CD1c-positive myeloid dendritic cell (primary cell): ENCODE measurements around the gene IQCH.
A peak's percentile ranks its signal among the peaks of the same experiment; 100 is the strongest.

Experiments used
- DNase-seq: peaks from one replicate; pipeline ENCODE4 v3.0.0-alpha.2; 2016; ENCODE audit errors: extremely low spot score

IQCH gene

DNA sequence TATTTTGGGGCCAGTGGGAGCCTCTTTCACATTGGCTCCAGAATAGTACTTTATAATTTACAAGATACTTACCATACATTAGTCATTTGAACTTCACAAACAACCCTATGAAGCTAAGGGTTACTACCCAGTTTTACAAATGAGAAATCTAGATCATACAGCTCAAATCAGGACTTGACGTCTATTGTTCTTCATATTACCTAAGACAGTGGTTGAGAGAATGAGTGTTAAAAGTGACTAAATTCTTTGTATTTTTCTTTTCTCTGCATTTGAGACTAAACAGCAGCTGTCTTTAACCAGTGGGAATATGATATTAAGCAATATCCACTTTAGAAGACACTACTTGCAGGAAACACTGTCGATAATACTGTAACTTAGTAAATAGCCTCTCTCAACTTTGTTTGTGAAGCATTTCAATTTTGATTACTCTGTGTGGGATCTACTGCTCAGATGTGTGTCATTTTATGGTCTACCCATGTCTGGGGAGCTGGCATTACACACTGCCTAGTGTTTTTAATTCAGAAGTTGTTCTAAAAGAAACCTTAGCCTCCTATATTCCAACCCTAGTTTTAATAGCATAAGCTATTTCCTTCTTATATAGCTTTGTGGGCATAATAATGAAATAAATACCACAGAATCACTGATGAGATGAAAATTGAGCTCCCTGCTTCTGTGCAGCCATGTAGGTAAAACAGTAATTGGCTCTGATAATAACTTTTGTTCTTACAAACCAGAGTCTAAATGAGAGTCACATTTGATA, 45.9 kb downstream of the IQCH start:
- no peak for DNase-seq

DNA sequence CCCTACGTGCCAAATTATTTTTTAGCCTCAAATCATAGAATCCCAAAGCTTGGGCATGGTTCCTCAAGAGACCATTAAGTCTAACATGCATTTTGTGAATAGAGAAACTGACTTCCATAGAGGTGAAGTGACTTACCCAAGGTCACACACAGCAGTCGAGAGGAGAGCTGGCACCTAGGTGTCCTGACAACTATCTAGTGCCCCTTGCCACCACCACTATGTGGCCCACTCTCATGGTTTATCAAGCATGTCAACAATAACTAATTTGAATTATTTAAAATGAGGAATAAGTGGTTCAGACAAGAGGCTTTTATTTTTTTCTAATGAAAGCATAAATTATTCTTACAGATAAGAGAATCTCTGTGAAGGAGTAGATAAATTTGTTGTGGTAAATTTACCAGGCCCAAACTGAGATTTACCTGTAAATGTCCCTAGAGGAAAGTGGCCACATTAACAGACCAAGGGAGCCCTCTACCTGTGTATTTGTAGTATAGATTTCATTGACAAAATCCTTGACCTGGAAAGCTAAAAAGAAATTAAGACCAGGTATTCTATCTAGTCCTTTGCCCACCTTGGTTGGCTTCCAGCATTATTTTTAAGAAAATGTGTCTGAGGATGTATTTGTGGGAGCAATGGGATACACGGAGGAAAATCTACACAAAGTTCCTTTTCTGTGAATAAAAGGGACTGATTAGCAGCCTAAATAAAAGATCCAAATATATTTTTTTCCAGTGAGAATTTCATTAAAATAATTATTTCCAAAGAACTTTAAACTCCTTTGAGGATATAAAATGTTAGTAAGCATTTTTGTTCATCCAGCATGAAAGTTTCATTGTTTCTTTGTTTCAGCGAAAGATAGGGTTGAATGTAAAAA, 49.1 kb downstream of the IQCH start:
- peak; percentile 31 for DNase-seq

- DNase-seq: no peak
Observed at GRCh38 chr15:67304778-67305177, 50.2 kb downstream of the IQCH start.

DNA sequence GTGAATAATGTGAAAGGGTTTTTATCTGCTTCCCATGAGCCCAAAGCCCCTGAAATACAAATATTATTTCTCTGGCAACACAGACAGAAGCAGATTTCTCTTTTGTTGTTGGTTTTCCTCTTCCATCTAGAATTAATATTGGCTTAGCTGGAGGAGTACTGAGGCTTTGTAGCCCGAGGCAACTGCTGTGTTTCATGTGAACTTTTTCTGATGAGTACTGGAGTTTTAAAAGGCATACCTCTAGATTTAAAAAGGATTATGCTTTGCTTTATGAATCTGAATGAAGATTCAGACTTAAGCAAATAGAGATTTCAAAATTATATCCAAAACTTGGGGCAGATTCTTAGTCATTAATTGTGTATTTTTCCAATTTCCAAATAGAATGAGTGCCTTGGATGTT, 50.9 kb downstream of the IQCH start:
- no peak for DNase-seq

DNA sequence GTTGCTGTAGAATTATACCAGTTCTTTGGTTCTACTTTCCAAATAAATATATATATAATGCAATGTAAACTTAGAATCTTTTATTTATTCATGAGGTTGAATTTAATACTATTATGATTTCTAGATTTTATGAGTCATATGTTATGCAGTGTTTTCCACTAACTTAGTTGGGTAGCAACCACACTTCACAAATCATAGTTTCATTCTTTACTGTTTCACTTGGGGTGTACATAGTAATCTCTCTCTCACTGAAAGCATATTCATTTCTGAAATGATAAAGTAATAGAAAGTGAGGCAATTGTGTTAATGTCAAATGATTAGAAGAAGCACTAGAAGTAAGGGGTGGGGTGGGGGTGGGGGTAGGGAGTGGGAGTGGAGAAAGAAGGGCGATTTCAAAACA, 52.6 kb downstream of the IQCH start:
- DNase-seq: no peak

- DNase-seq: no peak
Observed at GRCh38 chr15:67307889-67308597, 53.5 kb downstream of the IQCH start.

DNA sequence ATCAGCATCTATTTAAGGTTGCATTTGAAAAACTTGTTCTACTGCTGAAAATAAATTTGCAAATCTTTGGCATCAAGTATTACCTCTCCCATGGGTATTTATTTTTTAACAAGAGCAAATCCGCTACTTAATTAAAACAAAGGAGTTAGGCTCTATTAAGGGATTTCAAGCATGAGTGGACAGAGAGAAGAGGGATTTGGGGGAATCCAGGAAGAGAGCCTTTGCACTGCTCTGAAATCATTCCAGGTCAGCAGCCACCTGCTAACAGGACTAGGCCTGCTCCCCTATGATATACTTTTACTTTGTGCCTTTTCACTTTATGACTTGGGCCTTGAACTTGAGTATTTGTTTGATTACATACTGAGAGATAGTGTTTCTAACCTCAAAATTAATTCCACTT, 57.1 kb downstream of the IQCH start:
- no peak for DNase-seq

DNA sequence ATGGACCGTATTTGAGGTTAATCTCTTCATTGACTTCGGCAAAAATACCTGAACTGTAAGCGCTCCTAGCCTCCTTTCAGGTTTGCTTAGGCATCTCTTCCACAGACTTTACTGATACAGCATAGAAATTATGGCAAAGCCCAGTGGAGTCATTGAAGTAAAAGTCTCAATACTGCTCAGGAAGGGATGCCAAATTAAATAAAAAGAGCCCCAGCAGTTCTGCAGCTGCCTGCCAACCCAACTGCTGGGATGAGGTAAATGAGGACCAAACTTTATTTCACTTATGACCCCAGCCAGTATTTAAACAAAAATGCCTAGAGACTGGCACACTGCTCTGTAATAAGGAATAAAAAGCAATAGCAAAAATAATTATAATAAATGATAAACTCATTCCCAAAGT, 65.4 kb downstream of the IQCH start:
- DNase-seq: no peak

DNA sequence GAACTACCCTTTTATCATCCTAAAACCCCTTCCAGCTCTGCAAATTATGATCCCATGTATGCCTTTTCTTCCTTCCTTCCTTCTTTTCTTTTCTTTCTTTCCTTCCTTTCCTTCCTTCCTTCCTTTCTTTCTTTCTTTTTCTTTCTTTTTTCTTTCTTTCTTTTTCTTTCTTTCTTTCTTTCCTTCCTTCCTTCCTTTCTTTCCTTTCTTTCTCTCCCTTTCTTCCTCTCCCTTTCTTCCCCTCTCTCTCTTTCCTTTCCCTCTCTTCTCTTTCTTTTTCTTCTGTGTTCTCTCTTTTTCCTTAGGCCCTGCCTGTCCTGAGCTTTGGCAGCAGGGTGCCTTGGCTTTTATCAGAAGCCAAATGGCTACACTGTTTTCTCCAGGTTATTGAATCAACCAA, 66.8 kb downstream of the IQCH start:
- no peak for DNase-seq

DNA sequence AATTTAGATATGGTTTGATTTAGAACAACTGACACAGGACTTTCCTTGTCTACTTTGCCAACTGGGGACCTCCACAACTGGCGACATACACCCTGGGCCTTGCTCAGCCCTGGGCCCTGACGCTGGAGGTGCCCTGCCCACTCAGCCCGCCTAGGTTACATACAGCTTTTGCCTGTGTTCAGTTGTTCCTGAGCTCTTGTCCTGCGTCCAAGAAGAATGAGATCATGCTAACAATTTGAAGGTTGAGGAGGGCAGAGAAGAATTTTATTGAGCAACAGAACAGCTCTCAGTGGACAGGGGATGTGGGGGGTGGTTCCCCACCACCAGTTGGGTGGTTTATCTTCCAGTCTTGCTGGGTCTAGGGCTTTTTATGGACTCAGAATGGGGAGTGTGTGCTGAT, 67.9 kb downstream of the IQCH start:
- DNase-seq: no peak

DNA sequence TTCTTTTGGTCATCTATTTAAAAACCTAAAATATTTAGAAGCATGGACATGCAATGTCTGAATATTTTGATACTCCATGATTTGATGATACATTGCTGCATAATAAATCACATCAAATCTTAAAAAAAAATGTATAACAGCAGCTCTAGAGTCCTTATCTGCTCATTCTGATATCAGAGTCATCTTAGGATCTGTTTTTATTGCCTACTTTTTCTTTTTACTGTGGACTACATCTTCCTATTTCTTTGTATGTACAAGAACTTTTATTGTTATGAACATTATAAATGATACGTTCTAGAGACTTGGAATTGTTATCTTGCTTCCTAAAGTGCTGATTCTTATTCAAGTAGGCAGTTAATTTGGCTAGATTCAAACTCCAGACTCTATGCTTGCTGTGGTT, 72.7 kb downstream of the IQCH start:
- DNase-seq: no peak

GRCh38 chr15:67327737-67328136, 73.2 kb downstream of the IQCH start:
- no peak for DNase-seq

- DNase-seq: no peak
Observed at GRCh38 chr15:67329984-67330733, 75.6 kb downstream of the IQCH start.

DNA sequence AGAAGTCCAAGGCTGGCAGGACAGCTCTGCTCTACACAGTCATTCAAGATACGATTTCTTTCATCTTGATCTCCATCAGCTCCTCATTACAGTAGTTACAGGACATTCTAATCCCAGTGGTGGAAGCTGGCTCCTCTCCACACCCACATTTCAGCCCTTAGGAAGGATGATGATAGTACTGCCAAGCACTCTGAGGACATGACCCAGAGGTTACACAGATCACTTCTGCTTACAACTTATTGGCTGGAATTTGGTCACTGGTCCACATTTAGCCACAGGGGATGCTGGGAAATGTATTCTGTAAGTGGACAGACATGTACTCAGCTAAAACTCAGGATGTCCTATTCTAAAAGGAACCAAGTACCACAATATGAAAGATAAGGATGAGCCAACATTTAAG, 77.1 kb downstream of the IQCH start:
- no peak for DNase-seq

DNA sequence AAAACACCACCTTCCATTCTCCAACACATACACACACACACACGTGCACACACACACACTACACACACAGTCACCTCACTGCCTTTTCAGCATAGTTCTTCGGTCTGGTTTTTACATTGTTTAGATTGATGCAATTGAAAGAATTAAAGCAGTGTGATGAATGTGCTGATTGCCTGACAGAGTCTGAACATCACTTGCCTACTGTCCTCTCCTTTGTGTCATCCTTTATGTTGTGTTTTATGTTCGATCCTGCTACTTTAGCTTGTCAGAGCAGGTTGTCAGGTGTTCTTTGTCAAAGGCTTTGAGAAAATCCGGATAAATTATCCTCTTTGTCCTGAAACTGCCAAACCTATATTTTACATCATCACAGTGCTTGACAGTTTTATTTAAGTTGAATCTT, 80.4 kb downstream of the IQCH start:
- no peak for DNase-seq

- no peak for DNase-seq
Observed at GRCh38 chr15:67335534-67336222, 81.1 kb downstream of the IQCH start.

GRCh38 chr15:67340630-67341029, 86.0 kb downstream of the IQCH start:
- DNase-seq: no peak

DNA sequence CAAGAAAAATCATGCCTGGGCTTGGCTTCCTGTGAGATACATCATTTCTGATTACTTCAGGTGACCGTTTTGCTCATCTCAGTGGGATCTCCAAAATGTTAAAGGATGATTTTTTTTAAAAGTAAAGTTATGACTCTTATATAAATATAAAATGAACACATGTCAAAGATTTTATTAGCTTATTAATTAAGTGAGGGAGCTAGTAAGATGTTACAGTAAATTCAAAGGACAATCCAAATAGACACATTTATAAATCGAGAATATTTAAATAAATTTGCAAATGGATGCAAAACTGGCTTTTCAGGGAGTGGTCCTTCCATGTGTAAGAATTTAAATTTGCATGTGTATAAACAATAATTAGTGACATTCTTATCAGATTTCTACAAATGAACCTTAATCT, 87.0 kb downstream of the IQCH start:
- no peak for DNase-seq

DNA sequence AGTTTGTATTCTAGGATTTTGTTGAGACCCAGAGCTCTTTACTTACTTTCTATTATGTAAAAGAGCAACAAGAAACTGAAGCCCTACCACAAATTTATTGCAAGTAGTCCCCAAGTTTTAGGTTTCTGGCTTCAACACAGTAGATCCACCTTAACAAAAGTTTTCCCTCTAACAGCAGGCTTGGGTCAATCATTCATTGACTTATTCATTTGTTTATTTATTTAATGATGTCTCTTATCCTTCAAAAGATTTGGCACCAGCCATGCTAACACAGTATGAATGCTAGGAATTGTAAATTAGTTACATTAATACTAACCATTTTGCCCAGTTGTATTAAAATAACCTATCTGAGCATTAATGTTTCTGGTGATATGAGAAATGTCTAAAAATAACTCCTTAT, 88.6 kb downstream of the IQCH start:
- no peak for DNase-seq

DNA sequence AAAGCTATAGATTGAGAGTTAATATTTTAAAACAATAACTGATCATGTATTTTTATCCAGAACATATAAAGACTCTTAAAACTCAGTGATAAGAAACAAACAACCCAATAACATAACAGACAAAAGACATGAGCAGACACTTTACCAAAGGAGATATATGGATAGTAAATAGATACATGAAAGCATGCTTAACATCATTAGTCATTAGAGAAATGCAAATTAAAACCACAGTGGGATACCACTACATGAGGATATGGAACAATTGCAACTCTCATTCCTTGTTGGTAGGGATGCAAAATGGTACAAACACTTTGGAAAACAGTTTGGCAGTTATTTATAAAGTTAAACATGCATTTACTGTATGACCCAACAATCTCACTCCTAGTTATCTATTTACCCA, 95.0 kb downstream of the IQCH start:
- DNase-seq: no peak

DNA sequence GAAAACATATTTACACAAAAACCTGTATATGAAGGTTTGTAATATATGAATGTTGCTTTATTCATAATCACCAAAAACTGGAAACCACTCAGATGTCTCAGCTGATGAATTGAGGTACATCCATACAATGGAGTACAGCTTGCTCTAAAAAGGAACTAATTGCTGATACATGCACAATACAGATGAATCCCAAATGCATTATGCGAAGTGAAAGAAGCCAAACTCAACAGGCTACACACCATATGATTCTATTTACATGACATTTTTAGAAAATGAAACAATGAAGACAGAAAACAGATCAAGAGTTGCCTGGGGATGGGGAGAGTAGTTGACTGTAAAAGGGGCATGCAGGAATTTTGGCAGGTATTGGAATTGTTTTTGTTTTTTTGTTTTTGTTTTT, 95.5 kb downstream of the IQCH start:
- no peak for DNase-seq
